IMR-90 (cell line): Measurements from ENCODE around the gene PCSK2. TPM values are rescaled to one million over a fixed set of nuclear protein-coding genes. Genes with fewer than 3 reads are reported as not detected.

Experiments used
- ATAC-seq: fragments of 200-7000 bp; cut with Tn5 transposase; 2 replicates; pipeline ENCODE4 v1.9.1; 2020; ENCODE audit warnings: low read depth, mild to moderate bottlenecking, moderate library complexity
- BruUV-seq: library from RNA; stranded (reverse); fragments of 400-500 nt; replicated peaks from 2 replicates; lab custom pipeline; 2021; lab: Mats Ljungman, UMichigan
- CTCF ChIA-PET: fragments of 300-600 bp; formaldehyde crosslinking; extraction: SDS; loops from one replicate; lab custom pipeline; 2021; ENCODE audit warnings: antibody characterized with exemption; lab: Yijun Ruan, JAX
- POLR2A ChIA-PET: fragments of 300-600 bp; sonication (Branson Sonifier 250); formaldehyde crosslinking; loops from one replicate; lab custom pipeline; 2022; ENCODE audit warnings: antibody characterized with exemption; ENCODE audit not compliant: unreplicated experiment; lab: Charles Lee
- DNase-seq: peaks from one replicate; pipeline ENCODE4 v3.0.0; 2013
- H2AFZ ChIP-seq: replicated peaks from 2 replicates; pipeline ENCODE3; 2013; ENCODE audit warnings: low read length, mild to moderate bottlenecking; ENCODE audit not compliant: poor library complexity
- H2AK5ac ChIP-seq: 2 replicates; pipeline ENCODE4 v1.6.1; 2013; ENCODE audit warnings: low read depth, low read length, inconsistent platforms
- H2AK9ac ChIP-seq: replicated peaks from 2 replicates; pipeline ENCODE3; 2013; ENCODE audit warnings: mild to moderate bottlenecking, low read depth, low read length, moderate library complexity; ENCODE audit not compliant: poor library complexity
- H2BK120ac ChIP-seq: 2 replicates; pipeline ENCODE4 v1.6.1; 2013; ENCODE audit warnings: low read depth, low read length, inconsistent platforms
- H2BK15ac ChIP-seq: 3 replicates; pipeline ENCODE4 v1.6.1; 2013; ENCODE audit warnings: low read depth, low read length, inconsistent platforms
- H2BK20ac ChIP-seq: 2 replicates; pipeline ENCODE4 v1.6.1; 2013; ENCODE audit warnings: low read depth, mild to moderate bottlenecking, inconsistent platforms, low read length, moderate library complexity
- H2BK5ac ChIP-seq: 2 replicates; pipeline ENCODE4 v1.6.1; 2013; ENCODE audit warnings: mild to moderate bottlenecking, low read depth, low read length, inconsistent platforms; ENCODE audit not compliant: poor library complexity, severe bottlenecking
- H3K14ac ChIP-seq: replicated peaks from 2 replicates; pipeline ENCODE4 v1.6.1; 2013; ENCODE audit warnings: low read depth, low read length, inconsistent platforms
- H3K18ac ChIP-seq: 2 replicates; pipeline ENCODE4 v1.6.1; 2013; ENCODE audit warnings: low read depth, low read length, control low read depth
- H3K23ac ChIP-seq: 2 replicates; pipeline ENCODE4 v1.6.1; 2013; ENCODE audit warnings: low read depth, low read length, inconsistent platforms
- H3K27ac ChIP-seq: 2 replicates; pipeline ENCODE4 v1.5.1; 2013; ENCODE audit warnings: mild to moderate bottlenecking, control low read depth, low read length; ENCODE audit not compliant: insufficient read depth
- H3K27me3 ChIP-seq: 2 replicates; pipeline ENCODE4 v1.6.1; 2013; ENCODE audit warnings: low read length; ENCODE audit not compliant: control insufficient read depth, insufficient read depth
- H3K36me3 ChIP-seq: 2 replicates; pipeline ENCODE4 v1.6.1; 2013; ENCODE audit warnings: low read length, mixed read lengths; ENCODE audit not compliant: control insufficient read depth, insufficient read depth
- H3K4ac ChIP-seq: 2 replicates; pipeline ENCODE4 v1.6.1; 2013; ENCODE audit warnings: low read depth, low read length, inconsistent platforms
- H3K4me1 ChIP-seq: 2 replicates; pipeline ENCODE4 v1.6.1; 2013; ENCODE audit warnings: low read length, mixed read lengths; ENCODE audit not compliant: control insufficient read depth, insufficient read depth
- H3K4me2 ChIP-seq: 2 replicates; pipeline ENCODE4 v1.6.1; 2013; ENCODE audit warnings: low read depth, mild to moderate bottlenecking, control low read depth, low read length, moderate library complexity
- H3K4me3 ChIP-seq: 2 replicates; pipeline ENCODE4 v1.5.1; 2013; ENCODE audit warnings: low read depth, mild to moderate bottlenecking, control low read depth, low read length, moderate library complexity; ENCODE audit not compliant: insufficient read depth
- H3K56ac ChIP-seq: 2 replicates; pipeline ENCODE4 v1.6.1; 2013; ENCODE audit warnings: low read length, inconsistent platforms; ENCODE audit not compliant: insufficient read depth; ENCODE audit errors: extremely low read depth
- H3K79me1 ChIP-seq, 2 experiments: 2 replicates each; pipeline ENCODE4 v1.6.1; 2013; ENCODE audit warnings: low read length in 2 of 2, inconsistent platforms in 1 of 2, low read depth in 1 of 2
- H3K9ac ChIP-seq: 2 replicates; pipeline ENCODE4 v1.6.1; 2013; ENCODE audit warnings: low read depth, low read length, control low read depth
- H3K9me1 ChIP-seq: 2 replicates; pipeline ENCODE4 v1.6.1; 2013; ENCODE audit warnings: low read length, inconsistent platforms; ENCODE audit not compliant: insufficient read depth
- H3K9me3 ChIP-seq: 2 replicates; pipeline ENCODE4 v1.6.1; 2013; ENCODE audit warnings: low read length; ENCODE audit not compliant: control insufficient read depth, insufficient read depth
- H4K20me1 ChIP-seq: 2 replicates; pipeline ENCODE4 v1.6.1; 2013; ENCODE audit warnings: low read length, inconsistent platforms; ENCODE audit not compliant: insufficient read depth
- H4K5ac ChIP-seq: 2 replicates; pipeline ENCODE4 v1.6.1; 2013; ENCODE audit warnings: mild to moderate bottlenecking, low read depth, low read length, control low read depth
- H4K8ac ChIP-seq, 2 experiments: 2 replicates each; pipeline ENCODE4 v1.6.1; 2013; ENCODE audit warnings: low read depth in 2 of 2, low read length in 2 of 2, control low read depth in 1 of 2, inconsistent platforms in 1 of 2
- H4K91ac ChIP-seq: 2 replicates; pipeline ENCODE4 v1.6.1; 2013; ENCODE audit warnings: low read depth, low read length, inconsistent platforms; ENCODE audit not compliant: insufficient read depth
- CEBPB ChIP-seq: IDR thresholded peaks from 2 replicates; pipeline ENCODE4 v1.6.1; 2012; ENCODE audit warnings: low read depth, low read length, improper control_type of control experiment
- CHD1 ChIP-seq: IDR thresholded peaks from 2 replicates; pipeline ENCODE4 v1.6.1; 2012; ENCODE audit warnings: low read depth, low read length, improper control_type of control experiment
- FOS ChIP-seq: fragments of 150-350 bp; IDR thresholded peaks from 2 replicates; pipeline ENCODE4 v1.6.1; 2016; ENCODE audit warnings: low read depth, low read length
- MAFK ChIP-seq: IDR thresholded peaks from 2 replicates; pipeline ENCODE4 v1.6.1; 2012; ENCODE audit warnings: low read depth, low read length, improper control_type of control experiment
- MXI1 ChIP-seq: IDR thresholded peaks from 2 replicates; pipeline ENCODE4 v1.6.1; 2012; ENCODE audit warnings: low read depth, mild to moderate bottlenecking, low read length, moderate library complexity, borderline replicate concordance
- NFE2L2 ChIP-seq: fragments of 150-350 bp; IDR thresholded peaks from 2 replicates; pipeline ENCODE4 v1.6.1; 2016; ENCODE audit warnings: low read depth, mild to moderate bottlenecking, low read length
- POLR2A ChIP-seq: IDR thresholded peaks from 2 replicates; pipeline ENCODE4 v1.6.1; 2012; ENCODE audit warnings: mild to moderate bottlenecking, low read depth, low read length
- RAD21 ChIP-seq: IDR thresholded peaks from 2 replicates; pipeline ENCODE4 v1.6.1; 2012; ENCODE audit warnings: low read length, improper control_type of control experiment
- RCOR1 ChIP-seq: IDR thresholded peaks from 2 replicates; pipeline ENCODE4 v1.6.1; 2012; ENCODE audit warnings: mild to moderate bottlenecking, low read length, improper control_type of control experiment; ENCODE audit not compliant: insufficient replicate concordance
- RFX5 ChIP-seq: IDR thresholded peaks from 2 replicates; pipeline ENCODE4 v1.8.0; 2012; ENCODE audit warnings: low read depth, mild to moderate bottlenecking, low read length, moderate library complexity
- SMC3 ChIP-seq: fragments of 150-350 bp; IDR thresholded peaks from 2 replicates; pipeline ENCODE4 v1.6.1; 2016; ENCODE audit warnings: low read depth, mild to moderate bottlenecking, antibody characterized with exemption, low read length, moderate library complexity
- WGBS, 2 experiments: methylation state at CpG; one replicate each; pipeline versions ENCODE4 v1.1.5 to v1.1.7; 2013; ENCODE audit warnings: missing lambda C conversion rate in 2 of 2; ENCODE audit not compliant: insufficient read length in 1 of 2; ENCODE audit errors: extremely low coverage in 2 of 2; 5-methylcytosine and 5-hydroxymethylcytosine counted together
- dilution Hi-C: fragments of 300-500 bp; cut with HindIII; formaldehyde crosslinking; loops from one replicate; pipeline ENCODE4 v1.14.3; 2018; ENCODE audit warnings: low sequenced_read_pairs; ENCODE audit not compliant: unreplicated experiment
- in situ Hi-C: fragments of 300-500 bp; cut with MboI; formaldehyde crosslinking; loops from 3 replicates; pipeline ENCODE4 v1.14.3; 2019; ENCODE audit warnings: low sequenced_read_pairs, inconsistent platforms, mixed read lengths
- intact Hi-C: fragments of 100-400 bp; cut with micrococcal nuclease; formaldehyde crosslinking; loops from 2 replicates; pipeline ENCODE4 v1.10.0; 2022
- polyA plus RNA-seq, 3 experiments: library from polyadenylated mRNA; depleted of rRNA; stranded (reverse); fragments of >200 nt; gene quantifications; 2 replicates each; pipeline ENCODE4 v1.2.3, GENCODE V29; 2012; ENCODE audit warnings: low replicate concordance in 1 of 3
- total RNA-seq: library from RNA; depleted of rRNA; stranded (reverse); fragments of >200 nt; gene quantifications from 2 replicates; pipeline ENCODE4 v1.2.3, GENCODE V29; 2012
- TF ChIP-seq, protein P1 (sequence below): fragments of 150-350 bp; IDR thresholded peaks from 2 replicates; pipeline ENCODE4 v1.6.1; 2016; ENCODE audit warnings: low read depth, mild to moderate bottlenecking, low read length, moderate library complexity, borderline replicate concordance
- TF ChIP-seq, protein P2 (sequence below): conservative IDR thresholded peaks from 2 replicates; pipeline ENCODE4 v1.5.1; 2012; ENCODE audit warnings: mild to moderate bottlenecking, low read depth, low read length, improper control_type of control experiment
- TF ChIP-seq, protein P3 (sequence below): fragments of 150-350 bp; IDR thresholded peaks from 2 replicates; pipeline ENCODE4 v1.6.1; 2017; ENCODE audit warnings: mild to moderate bottlenecking, antibody characterized with exemption, low read length, low read depth

The PCSK2 gene
- total and polyA plus RNA-seq, 2 of the 4 experiments (the other 2 are of a cell fraction), result not detected

DNA sequence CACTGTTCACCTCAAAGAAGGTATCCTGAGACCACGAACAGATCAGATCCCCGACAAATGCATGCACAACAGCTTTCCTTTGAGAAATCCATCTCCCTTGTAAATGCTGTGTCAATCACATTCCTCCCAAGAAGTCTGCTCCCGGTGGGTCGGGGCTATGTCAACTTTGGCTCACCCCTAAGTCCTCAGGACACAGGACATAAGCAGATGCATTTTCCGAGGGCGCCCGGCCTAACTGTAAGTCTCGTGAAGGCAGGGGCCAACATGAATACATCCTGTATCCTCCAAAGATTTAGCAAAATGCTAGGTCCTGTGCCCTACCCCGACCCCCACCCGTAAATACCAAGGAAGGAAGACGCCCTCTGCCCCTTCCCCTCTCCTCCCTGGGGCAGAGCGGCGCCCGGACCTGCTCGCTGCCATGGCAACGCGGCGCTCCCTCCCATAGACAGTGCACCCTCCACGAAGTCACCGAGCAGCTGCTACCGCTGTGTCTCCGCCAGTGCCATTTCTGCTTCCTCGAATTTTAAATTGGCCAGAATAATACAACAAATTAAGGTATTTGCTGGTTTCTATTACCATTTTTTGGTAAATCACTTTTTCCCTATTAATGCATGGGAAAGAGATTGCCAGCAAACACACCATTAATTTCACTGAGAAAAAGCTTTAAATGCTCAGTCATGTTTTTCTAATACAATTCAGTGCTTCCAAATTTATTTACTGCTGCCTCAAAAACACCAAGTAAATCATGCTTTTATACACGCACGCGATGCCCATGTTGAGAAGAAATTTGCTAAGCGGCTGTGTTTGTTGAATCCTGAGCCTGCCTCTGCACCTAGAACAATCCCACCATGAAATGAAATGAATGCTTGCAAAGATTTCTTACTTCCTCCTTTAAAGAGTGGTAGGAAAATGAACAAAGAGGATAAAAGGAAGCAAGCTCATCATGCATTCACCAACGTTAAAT is 100.6 kb downstream of the PCSK2 start:
- Histone ChIP-seq H2BK20ac (no peak overlapping the region), H3K23ac (no peak overlapping the region), H2BK120ac (no peak overlapping the region), H2AFZ (peak overlapping the region; percentile 21), H3K4me2 (no peak overlapping the region), H3K4me3 (no peak overlapping the region), H3K4ac (no peak overlapping the region), H3K36me3 (no peaks in the 10 kb centered on the region), H3K27ac (no peak overlapping the region), H3K9me1 (no peaks in the 10 kb centered on the region), H3K4me1 (no peaks in the 10 kb centered on the region), H3K14ac (no peak overlapping the region), H2BK15ac (no peak overlapping the region), H2BK5ac (no peak overlapping the region), H2AK5ac (no peak overlapping the region), H4K20me1 (no peaks in the 10 kb centered on the region), H3K56ac (no peak overlapping the region), H2AK9ac (no peak overlapping the region), H4K5ac (no peak overlapping the region), H4K8ac (no peak overlapping the region), H3K18ac (no peak overlapping the region), H4K91ac (no peak overlapping the region), H3K9ac (no peak overlapping the region), H3K27me3 (peaks cover 8% of the 10 kb centered on the region), H3K79me1 (no peaks in the 10 kb centered on the region), H3K9me3 (no peaks in the 10 kb centered on the region)
- ATAC-seq (no peak), DNase-seq (no peak)
- in situ Hi-C loops (no loop called here), dilution Hi-C loops (no loop called here), intact Hi-C loops (no loop called here)
- ChIA-PET POLR2A (no interaction called here), CTCF (interaction anchor here (0.7 kb wide), 1 partner anchor 30 kb away, joined by 3 read pairs; no protein-coding TSS in a partner anchor)
- WGBS, 2 experiments, result 6% methylated on average over 10 of the region's 28 CpGs; no CpG with 5 or more reads in 1 of the 2 experiments
- no peak for TF ChIP-seq MAFK
- no peak for TF ChIP-seq RCOR1
- no peak for TF ChIP-seq RFX5
- TF ChIP-seq, protein P1, sequence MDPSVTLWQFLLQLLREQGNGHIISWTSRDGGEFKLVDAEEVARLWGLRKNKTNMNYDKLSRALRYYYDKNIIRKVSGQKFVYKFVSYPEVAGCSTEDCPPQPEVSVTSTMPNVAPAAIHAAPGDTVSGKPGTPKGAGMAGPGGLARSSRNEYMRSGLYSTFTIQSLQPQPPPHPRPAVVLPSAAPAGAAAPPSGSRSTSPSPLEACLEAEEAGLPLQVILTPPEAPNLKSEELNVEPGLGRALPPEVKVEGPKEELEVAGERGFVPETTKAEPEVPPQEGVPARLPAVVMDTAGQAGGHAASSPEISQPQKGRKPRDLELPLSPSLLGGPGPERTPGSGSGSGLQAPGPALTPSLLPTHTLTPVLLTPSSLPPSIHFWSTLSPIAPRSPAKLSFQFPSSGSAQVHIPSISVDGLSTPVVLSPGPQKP, result no peak
- no peak for TF ChIP-seq FOS
- TF ChIP-seq, protein P2, sequence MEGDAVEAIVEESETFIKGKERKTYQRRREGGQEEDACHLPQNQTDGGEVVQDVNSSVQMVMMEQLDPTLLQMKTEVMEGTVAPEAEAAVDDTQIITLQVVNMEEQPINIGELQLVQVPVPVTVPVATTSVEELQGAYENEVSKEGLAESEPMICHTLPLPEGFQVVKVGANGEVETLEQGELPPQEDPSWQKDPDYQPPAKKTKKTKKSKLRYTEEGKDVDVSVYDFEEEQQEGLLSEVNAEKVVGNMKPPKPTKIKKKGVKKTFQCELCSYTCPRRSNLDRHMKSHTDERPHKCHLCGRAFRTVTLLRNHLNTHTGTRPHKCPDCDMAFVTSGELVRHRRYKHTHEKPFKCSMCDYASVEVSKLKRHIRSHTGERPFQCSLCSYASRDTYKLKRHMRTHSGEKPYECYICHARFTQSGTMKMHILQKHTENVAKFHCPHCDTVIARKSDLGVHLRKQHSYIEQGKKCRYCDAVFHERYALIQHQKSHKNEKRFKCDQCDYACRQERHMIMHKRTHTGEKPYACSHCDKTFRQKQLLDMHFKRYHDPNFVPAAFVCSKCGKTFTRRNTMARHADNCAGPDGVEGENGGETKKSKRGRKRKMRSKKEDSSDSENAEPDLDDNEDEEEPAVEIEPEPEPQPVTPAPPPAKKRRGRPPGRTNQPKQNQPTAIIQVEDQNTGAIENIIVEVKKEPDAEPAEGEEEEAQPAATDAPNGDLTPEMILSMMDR, result no peak
- TF ChIP-seq RAD21, result no peak
- no peak for TF ChIP-seq CEBPB
- TF ChIP-seq MXI1, result no peak
- no peak for TF ChIP-seq CHD1
- no peak for TF ChIP-seq NFE2L2
- TF ChIP-seq, protein P3, sequence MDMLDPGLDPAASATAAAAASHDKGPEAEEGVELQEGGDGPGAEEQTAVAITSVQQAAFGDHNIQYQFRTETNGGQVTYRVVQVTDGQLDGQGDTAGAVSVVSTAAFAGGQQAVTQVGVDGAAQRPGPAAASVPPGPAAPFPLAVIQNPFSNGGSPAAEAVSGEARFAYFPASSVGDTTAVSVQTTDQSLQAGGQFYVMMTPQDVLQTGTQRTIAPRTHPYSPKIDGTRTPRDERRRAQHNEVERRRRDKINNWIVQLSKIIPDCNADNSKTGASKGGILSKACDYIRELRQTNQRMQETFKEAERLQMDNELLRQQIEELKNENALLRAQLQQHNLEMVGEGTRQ, result no peak
- TF ChIP-seq POLR2A, result no peak
- no peak for TF ChIP-seq SMC3
- BruUV-seq, result no TSS peak
